ENCODE data around the gene DPYSL4.

DNA sequence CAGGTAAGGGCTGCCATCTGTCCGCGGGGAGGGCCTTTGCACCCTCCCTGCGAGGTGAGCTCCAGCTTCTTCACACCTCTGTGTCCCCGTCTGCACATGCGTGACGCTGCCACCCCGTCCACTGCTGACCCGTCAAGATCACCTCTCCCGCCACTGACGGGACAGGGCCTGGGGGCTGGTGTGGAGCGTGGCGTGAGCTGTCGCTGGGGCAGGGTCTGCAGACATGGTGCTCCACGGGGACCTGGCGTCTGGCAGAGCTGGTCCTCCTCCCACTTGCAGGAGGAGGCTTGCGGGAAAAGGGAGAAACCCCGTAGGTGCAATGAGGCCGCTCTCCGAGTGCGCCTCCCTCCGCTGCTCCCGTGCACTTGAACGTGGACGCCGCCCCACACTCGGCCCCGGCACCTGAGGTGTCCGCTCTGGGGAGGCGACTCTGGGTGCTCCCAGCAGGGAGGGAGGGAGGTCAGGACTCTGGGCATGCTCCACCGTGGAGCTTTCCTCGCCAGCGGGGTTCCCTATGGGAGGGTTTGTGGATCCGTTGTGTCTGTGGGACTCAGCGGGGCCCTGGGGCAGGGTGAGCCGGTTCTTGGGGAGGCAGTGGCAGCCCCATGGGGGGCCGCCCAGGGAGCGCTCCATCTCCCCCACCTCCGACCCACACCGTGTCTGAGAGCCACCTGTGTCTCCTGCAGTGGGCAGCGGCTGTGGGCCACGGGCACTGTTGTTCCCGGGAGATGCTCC, 17.6 kb upstream of the DPYSL4 start:
- TF ChIP-seq, protein P1, sequence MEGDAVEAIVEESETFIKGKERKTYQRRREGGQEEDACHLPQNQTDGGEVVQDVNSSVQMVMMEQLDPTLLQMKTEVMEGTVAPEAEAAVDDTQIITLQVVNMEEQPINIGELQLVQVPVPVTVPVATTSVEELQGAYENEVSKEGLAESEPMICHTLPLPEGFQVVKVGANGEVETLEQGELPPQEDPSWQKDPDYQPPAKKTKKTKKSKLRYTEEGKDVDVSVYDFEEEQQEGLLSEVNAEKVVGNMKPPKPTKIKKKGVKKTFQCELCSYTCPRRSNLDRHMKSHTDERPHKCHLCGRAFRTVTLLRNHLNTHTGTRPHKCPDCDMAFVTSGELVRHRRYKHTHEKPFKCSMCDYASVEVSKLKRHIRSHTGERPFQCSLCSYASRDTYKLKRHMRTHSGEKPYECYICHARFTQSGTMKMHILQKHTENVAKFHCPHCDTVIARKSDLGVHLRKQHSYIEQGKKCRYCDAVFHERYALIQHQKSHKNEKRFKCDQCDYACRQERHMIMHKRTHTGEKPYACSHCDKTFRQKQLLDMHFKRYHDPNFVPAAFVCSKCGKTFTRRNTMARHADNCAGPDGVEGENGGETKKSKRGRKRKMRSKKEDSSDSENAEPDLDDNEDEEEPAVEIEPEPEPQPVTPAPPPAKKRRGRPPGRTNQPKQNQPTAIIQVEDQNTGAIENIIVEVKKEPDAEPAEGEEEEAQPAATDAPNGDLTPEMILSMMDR (IDR thresholded peaks at IDR 0.05), result no peak
- no peak for TF ChIP-seq POLR2A (IDR thresholded peaks at IDR 0.05)

Measured in right lobe of liver (tissue), 4 donors.